OCI-M1 (cell line): ENCODE data around the gene HSPA4L.

Experiments
- DNase-seq: peaks from one replicate; lab custom pipeline; 2025; lab: John Stamatoyannopoulos, UW

The HSPA4L gene

GRCh38 chr4:127870281-127870680 lies 88.2 kb downstream of the HSPA4L start:
- no peak for DNase-seq

GRCh38 chr4:127870688-127871087 lies 88.6 kb downstream of the HSPA4L start:
- DNase-seq, result peak; percentile 36

- no peak for DNase-seq
These were observed 93.7 kb downstream of the HSPA4L start for GRCh38 chr4:127875791-127876190.

- DNase-seq, result peak; percentile 98
These were observed 98.8 kb downstream of the HSPA4L start, which contains the start of gene PLK4 for GRCh38 chr4:127880763-127881562. Gene PLK4, plus strand, starts transcription at chr4:127880893. Its CDS starts 242 bp downstream, at chr4:127881135.

- no peak for DNase-seq
These were observed 99.4 kb downstream of the HSPA4L start for GRCh38 chr4:127881563-127881864.

- DNase-seq, result no peak
These were observed 106.4 kb downstream of the HSPA4L start for GRCh38 chr4:127888559-127888958.

GRCh38 chr4:127889903-127890302 lies 107.8 kb downstream of the HSPA4L start:
- no peak for DNase-seq
